Measurements from ENCODE around the gene RASAL3. TPM values are rescaled to one million over a fixed set of nuclear protein-coding genes. Genes with fewer than 3 reads are reported as not detected.
A peak's percentile ranks its signal among the peaks of the same experiment; 100 is the strongest.

Gene RASAL3
- total and polyA plus RNA-seq, 12 donors: 1.1 to 20.5 (median 5.4) TPM

DNA sequence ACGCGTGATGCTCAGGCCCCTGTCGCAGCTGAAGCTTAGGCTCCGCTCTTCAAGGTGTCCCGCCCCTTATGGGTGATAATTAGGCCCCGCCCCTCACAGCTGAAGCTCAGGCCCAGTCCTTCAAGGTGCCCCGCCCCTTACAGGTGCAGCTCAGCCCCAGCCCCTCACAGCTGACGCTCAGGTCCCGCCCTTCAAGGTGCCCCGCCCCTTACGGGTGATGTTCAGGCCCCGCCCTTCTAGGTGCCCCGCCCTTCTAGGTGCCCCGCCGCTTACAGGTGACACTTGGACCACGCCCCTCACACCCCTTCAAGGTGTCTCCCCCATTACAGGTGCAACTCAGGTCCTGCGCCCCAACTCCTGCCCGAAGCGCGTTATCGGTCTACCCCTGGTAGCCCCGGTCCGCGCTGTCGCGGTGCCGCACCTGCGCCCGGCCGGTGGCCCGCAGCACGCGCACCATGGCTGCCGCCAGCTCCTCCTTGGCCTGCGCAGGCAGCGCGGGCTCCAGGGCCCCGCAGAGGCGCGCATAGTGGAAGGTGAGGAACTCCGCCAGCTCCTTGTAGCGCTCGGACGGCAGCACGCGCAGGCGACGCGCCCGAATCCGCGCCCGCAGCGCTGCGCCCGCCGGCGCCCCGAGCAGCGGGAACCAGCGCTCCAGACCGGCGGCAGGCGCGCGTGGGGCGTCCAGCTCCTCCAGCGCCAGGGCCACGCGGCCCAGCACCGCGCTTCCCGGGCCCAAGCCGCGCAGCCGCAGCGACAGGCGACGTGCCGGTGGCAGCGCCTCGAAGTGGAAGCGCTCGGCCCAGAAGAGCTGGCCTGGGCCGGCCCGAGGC, 7.3 kb downstream of the RASAL3 start:
- TF ChIP-seq POLR2A (IDR thresholded peaks at IDR 0.05): no peak
- TF ChIP-seq, protein P1, sequence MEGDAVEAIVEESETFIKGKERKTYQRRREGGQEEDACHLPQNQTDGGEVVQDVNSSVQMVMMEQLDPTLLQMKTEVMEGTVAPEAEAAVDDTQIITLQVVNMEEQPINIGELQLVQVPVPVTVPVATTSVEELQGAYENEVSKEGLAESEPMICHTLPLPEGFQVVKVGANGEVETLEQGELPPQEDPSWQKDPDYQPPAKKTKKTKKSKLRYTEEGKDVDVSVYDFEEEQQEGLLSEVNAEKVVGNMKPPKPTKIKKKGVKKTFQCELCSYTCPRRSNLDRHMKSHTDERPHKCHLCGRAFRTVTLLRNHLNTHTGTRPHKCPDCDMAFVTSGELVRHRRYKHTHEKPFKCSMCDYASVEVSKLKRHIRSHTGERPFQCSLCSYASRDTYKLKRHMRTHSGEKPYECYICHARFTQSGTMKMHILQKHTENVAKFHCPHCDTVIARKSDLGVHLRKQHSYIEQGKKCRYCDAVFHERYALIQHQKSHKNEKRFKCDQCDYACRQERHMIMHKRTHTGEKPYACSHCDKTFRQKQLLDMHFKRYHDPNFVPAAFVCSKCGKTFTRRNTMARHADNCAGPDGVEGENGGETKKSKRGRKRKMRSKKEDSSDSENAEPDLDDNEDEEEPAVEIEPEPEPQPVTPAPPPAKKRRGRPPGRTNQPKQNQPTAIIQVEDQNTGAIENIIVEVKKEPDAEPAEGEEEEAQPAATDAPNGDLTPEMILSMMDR (IDR thresholded peaks at IDR 0.05): no peak
- Histone ChIP-seq H3K36me3 (replicated peaks in 1 of 2) (no peaks in the 10 kb centered on the region), H3K4me1 (replicated peaks in 1 of 2) (peaks cover 0 to 5% of the 10 kb centered on the region in 2 donors), H3K9me3 (replicated peaks in 1 of 3) (no peaks in the 10 kb centered on the region), H3K27ac (no peak overlapping the region), H3K27me3 (peaks cover 21% of the 10 kb centered on the region), H3K4me3 (no peak overlapping the region)
- DNase-seq: no peak
- intact Hi-C loops (cut with DNase I): loop anchor here in 1 of 2 donors (10.0 kb wide), 1 partner anchor 98 kb away; no protein-coding TSS in a partner anchor
- 14 to 32% (median 25%) methylated on average over 10 to 86 of the region's 86 CpGs for WGBS, 4 donors

DNA sequence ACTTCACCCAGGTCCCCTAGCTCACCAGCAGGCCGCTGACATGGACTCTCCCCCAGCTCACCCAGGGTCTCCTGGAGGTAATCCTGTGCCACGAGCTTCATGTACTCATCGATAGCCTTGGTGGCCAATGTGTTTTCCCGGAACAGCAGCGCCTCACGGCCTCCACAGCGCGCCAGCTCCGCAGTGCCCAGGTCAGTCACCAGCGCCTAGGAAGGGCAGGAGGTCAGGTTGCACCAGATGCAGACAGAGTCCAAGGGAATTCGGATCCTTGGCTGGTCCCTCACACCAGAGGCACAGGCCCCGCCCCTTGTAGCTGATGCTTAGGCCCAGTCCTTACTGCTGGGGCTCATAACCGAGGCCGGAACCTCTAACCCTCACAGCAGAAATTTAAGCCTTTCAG, 7.9 kb downstream of the RASAL3 start:
- Histone ChIP-seq H3K4me3 (no peak overlapping the region), H3K27me3 (peaks cover 21% of the 10 kb centered on the region), H3K36me3 (replicated peaks in 1 of 2) (no peaks in the 10 kb centered on the region), H3K27ac (no peak overlapping the region), H3K9me3 (replicated peaks in 1 of 3) (no peaks in the 10 kb centered on the region), H3K4me1 (replicated peaks in 1 of 2) (peaks cover 0 to 5% of the 10 kb centered on the region in 2 donors)
- no peak for TF ChIP-seq POLR2A (IDR thresholded peaks at IDR 0.05)
- TF ChIP-seq, protein P1 (IDR thresholded peaks at IDR 0.05): no peak
- intact Hi-C loops (cut with DNase I): loop anchor here in 1 of 2 donors (10.0 kb wide), 1 partner anchor 98 kb away; no protein-coding TSS in a partner anchor
- DNase-seq: no peak
- 39 to 70% (median 42%) methylated on average over 3 to 14 of the region's 14 CpGs; no CpG with 5 or more reads in 1 of the 4 donors for WGBS, 4 donors

DNA sequence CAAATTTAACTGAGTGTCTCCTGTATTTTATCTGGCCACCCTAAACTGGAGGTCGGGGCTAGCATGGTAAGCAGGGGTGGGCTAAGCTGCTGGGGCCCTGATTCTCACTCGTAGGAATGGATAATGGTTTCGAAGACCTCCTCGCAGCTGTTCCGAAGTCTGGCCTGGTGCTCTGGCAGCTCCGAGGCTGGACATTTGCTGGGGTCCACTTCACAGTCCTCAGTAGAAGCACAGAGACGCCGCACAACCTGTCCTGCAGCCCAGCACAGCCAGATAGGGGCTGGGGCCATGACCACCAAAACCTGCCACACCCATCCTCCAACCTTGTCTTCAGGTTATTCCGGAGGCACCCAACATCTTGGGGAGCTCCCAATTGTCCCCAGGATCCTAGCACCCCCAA, 8.3 kb downstream of the RASAL3 start:
- Histone ChIP-seq H3K4me1 (replicated peaks in 1 of 2) (peaks cover 0 to 5% of the 10 kb centered on the region in 2 donors), H3K27me3 (peaks cover 21% of the 10 kb centered on the region), H3K27ac (no peak overlapping the region), H3K9me3 (replicated peaks in 1 of 3) (no peaks in the 10 kb centered on the region), H3K4me3 (no peak overlapping the region), H3K36me3 (replicated peaks in 1 of 2) (no peaks in the 10 kb centered on the region)
- intact Hi-C loops (cut with DNase I): loop anchor here in 1 of 2 donors (10.0 kb wide), 1 partner anchor 99 kb away; no protein-coding TSS in a partner anchor
- peak in 1 of 7 donors; percentile 10 for DNase-seq
- no peak for TF ChIP-seq POLR2A (IDR thresholded peaks at IDR 0.05)
- TF ChIP-seq, protein P1 (IDR thresholded peaks at IDR 0.05): no peak
- WGBS, 4 donors: 81 to 95% (median 91%) methylated on average over 4 to 9 of the region's 9 CpGs
